ENCODE data around the gene MARCHF11.

MARCHF11 gene

DNA sequence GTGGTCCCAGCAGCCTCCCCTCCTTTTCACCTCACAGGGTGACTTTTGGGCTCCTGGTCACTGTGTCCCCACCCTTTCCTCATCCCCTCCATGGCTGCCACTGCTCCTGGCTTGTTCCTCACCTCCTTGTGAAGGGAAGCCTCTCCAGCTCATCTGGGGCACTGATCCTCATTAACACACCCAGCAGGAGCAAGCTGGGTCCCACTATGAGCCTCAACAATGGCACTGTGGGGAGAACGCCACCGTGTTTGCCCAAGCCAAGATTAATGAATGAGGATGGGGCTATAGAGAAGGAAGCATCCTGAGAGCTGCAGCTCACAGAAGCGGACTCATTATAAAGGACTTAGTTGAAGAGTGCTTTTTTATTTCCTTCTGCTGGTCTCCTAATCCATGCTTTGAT, 118.4 kb downstream of the MARCHF11 start:
- DNase-seq (ENCODE audit: low spot score), result no peak
- no peak for TF ChIP-seq CTCF (IDR thresholded peaks at IDR 0.05; ENCODE audit: poor library complexity, severe bottlenecking)

DNA sequence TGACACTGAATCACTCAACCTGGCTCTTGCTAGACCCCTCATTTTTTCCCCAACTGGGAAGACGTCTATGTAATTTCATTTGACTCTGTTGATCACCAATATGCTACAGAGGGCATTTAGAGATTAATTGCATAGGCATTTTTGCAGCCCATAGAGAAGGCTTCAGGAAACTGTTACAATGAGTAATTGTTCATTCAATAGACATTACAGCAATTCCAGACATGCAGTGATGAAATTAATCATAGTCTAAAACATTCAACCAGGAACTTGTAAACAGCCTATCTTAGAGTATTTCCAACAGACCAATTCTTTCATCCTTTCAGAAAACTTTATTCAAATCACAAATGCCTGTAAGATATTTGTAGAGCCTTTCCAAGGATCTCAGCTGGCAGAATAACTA, 122.3 kb downstream of the MARCHF11 start:
- no peak for TF ChIP-seq CTCF (IDR thresholded peaks at IDR 0.05; ENCODE audit: poor library complexity, severe bottlenecking)
- no peak overlapping the region for H3K4me3 ChIP-seq (ENCODE audit: severe bottlenecking)
- ATAC-seq (ENCODE audit: low read depth), result peak; percentile 94
- no peaks in the 10 kb centered on the region for H3K36me3 ChIP-seq (ENCODE audit: low read depth)
- no peaks in the 10 kb centered on the region for H3K9me3 ChIP-seq (ENCODE audit: severe bottlenecking)
- H3K4me1 ChIP-seq (ENCODE audit: insufficient read depth, poor library complexity, severe bottlenecking), result peaks cover 10% of the 10 kb centered on the region
- no peak for DNase-seq (ENCODE audit: low spot score)
- no peaks in the 10 kb centered on the region for H3K27me3 ChIP-seq (ENCODE audit: insufficient read depth, poor library complexity, severe bottlenecking)
- H3K27ac ChIP-seq (ENCODE audit: poor library complexity, severe bottlenecking), result peak overlapping the region; percentile 37

More for the DNA sequence above, 118.4 kb downstream of the MARCHF11 start:
- Histone ChIP-seq H3K4me1 (ENCODE audit: insufficient read depth, poor library complexity, severe bottlenecking) (peaks cover 10% of the 10 kb centered on the region), H3K36me3 (ENCODE audit: low read depth) (no peaks in the 10 kb centered on the region), H3K4me3 (ENCODE audit: severe bottlenecking) (no peak overlapping the region), H3K27me3 (ENCODE audit: insufficient read depth, poor library complexity, severe bottlenecking) (no peaks in the 10 kb centered on the region), H3K27ac (ENCODE audit: poor library complexity, severe bottlenecking) (no peak overlapping the region), H3K9me3 (ENCODE audit: severe bottlenecking) (no peaks in the 10 kb centered on the region)
- no peak for ATAC-seq (ENCODE audit: low read depth)

- no peak overlapping the region for H3K27ac ChIP-seq (ENCODE audit: poor library complexity, severe bottlenecking)
- ATAC-seq (ENCODE audit: low read depth) (no peak), DNase-seq (ENCODE audit: low spot score) (no peak)
- H3K4me1 ChIP-seq (ENCODE audit: insufficient read depth, poor library complexity, severe bottlenecking), result no peaks in the 10 kb centered on the region
- H3K9me3 ChIP-seq (ENCODE audit: severe bottlenecking), result no peaks in the 10 kb centered on the region
- H3K36me3 ChIP-seq (ENCODE audit: low read depth), result no peaks in the 10 kb centered on the region
- no peak overlapping the region for H3K4me3 ChIP-seq (ENCODE audit: severe bottlenecking)
- TF ChIP-seq CTCF (IDR thresholded peaks at IDR 0.05; ENCODE audit: poor library complexity, severe bottlenecking), result no peak
- no peaks in the 10 kb centered on the region for H3K27me3 ChIP-seq (ENCODE audit: insufficient read depth, poor library complexity, severe bottlenecking)
These were observed 128.3 kb downstream of the MARCHF11 start for GRCh38 chr5:16051246-16051755.

DNA sequence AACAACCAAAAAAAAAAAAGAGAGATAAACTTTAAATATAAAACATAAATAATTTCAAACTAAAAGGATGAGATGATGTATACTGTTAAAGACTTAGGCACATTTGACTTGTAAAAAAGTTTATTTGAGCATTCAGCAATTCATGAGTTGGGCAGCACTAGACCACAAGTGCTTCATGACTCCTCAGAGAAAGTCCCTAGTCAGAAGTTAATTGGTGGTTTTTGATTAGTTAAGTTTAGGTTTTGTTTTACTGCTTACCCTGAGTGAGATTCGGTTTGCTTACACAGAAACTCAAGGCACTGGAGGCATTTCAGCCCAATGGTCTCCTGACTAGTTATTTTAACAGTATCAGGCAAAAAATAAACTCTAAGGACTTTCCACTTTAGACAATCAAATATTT, 129.2 kb downstream of the MARCHF11 start:
- H3K9me3 ChIP-seq (ENCODE audit: severe bottlenecking), result no peaks in the 10 kb centered on the region
- DNase-seq (ENCODE audit: low spot score) (no peak), ATAC-seq (ENCODE audit: low read depth) (no peak)
- H3K4me1 ChIP-seq (ENCODE audit: insufficient read depth, poor library complexity, severe bottlenecking), result no peaks in the 10 kb centered on the region
- no peaks in the 10 kb centered on the region for H3K27me3 ChIP-seq (ENCODE audit: insufficient read depth, poor library complexity, severe bottlenecking)
- no peak overlapping the region for H3K27ac ChIP-seq (ENCODE audit: poor library complexity, severe bottlenecking)
- H3K36me3 ChIP-seq (ENCODE audit: low read depth), result no peaks in the 10 kb centered on the region
- H3K4me3 ChIP-seq (ENCODE audit: severe bottlenecking), result no peak overlapping the region
- no peak for TF ChIP-seq CTCF (IDR thresholded peaks at IDR 0.05; ENCODE audit: poor library complexity, severe bottlenecking)

- Histone ChIP-seq H3K4me1 (ENCODE audit: insufficient read depth, poor library complexity, severe bottlenecking) (no peaks in the 10 kb centered on the region), H3K36me3 (ENCODE audit: low read depth) (no peaks in the 10 kb centered on the region), H3K27me3 (ENCODE audit: insufficient read depth, poor library complexity, severe bottlenecking) (no peaks in the 10 kb centered on the region), H3K9me3 (ENCODE audit: severe bottlenecking) (no peaks in the 10 kb centered on the region), H3K27ac (ENCODE audit: poor library complexity, severe bottlenecking) (no peak overlapping the region), H3K4me3 (ENCODE audit: severe bottlenecking) (no peak overlapping the region)
- no peak for DNase-seq (ENCODE audit: low spot score)
- TF ChIP-seq CTCF (IDR thresholded peaks at IDR 0.05; ENCODE audit: poor library complexity, severe bottlenecking), result no peak
- no peak for ATAC-seq (ENCODE audit: low read depth)
These were observed 129.8 kb downstream of the MARCHF11 start for GRCh38 chr5:16049761-16050160.
